Fibroblast of mammary gland (primary cell): Measurements from ENCODE around the gene SOX2.

ENCODE experiments used
- DNase-seq: peaks from one replicate; pipeline ENCODE4 v3.0.0-alpha.2; 2010; ENCODE audit warnings: low read depth
- H3K4me3 ChIP-seq: 2 replicates; pipeline ENCODE4 v1.5.1; 2011; ENCODE audit warnings: low read depth, mild to moderate bottlenecking, low read length, moderate library complexity; ENCODE audit not compliant: control insufficient read depth
- TF ChIP-seq, protein P1 (sequence below): conservative IDR thresholded peaks from 2 replicates; pipeline ENCODE4 v1.5.1; 2011; ENCODE audit warnings: low read depth, low read length, inconsistent platforms; ENCODE audit not compliant: control insufficient read depth, insufficient read depth

The SOX2 gene

DNA sequence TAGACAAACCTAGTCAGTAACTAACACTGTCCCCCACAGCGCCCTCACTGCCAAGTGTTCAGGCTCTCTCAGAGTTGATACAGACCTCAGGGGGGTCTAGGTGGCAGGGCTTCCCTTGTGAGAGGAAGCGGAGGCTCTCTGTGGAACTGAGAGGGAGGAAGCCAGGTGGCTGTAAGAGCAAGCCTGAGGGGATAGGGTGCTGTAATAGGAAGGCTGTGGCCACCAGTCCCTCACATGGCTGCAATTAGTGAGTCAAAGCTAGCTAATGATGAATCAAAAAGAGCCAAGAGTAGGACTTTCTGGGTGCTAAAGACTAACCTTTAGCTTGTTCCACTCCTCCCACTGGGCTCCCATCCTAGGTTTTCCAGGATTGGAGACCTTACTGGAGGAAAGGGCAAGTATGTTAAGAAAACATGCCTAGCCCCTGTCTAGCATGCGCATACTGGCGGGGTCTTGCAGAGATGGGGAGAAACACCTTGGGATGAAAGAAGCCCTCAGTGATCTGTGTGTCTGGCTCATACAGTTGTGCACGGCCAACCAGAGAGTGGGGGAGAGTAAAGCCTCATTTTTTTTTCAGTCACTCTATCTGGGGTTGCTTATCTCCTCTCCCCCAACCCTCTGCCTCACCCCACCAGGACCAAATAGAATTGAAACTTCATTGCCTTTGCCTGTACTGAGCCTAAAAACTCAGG, 13.3 kb upstream of the SOX2 start:
- TF ChIP-seq, protein P1, sequence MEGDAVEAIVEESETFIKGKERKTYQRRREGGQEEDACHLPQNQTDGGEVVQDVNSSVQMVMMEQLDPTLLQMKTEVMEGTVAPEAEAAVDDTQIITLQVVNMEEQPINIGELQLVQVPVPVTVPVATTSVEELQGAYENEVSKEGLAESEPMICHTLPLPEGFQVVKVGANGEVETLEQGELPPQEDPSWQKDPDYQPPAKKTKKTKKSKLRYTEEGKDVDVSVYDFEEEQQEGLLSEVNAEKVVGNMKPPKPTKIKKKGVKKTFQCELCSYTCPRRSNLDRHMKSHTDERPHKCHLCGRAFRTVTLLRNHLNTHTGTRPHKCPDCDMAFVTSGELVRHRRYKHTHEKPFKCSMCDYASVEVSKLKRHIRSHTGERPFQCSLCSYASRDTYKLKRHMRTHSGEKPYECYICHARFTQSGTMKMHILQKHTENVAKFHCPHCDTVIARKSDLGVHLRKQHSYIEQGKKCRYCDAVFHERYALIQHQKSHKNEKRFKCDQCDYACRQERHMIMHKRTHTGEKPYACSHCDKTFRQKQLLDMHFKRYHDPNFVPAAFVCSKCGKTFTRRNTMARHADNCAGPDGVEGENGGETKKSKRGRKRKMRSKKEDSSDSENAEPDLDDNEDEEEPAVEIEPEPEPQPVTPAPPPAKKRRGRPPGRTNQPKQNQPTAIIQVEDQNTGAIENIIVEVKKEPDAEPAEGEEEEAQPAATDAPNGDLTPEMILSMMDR, result no peak
- H3K4me3 ChIP-seq, result no peak overlapping the region
- peak; percentile 28 for DNase-seq

DNA sequence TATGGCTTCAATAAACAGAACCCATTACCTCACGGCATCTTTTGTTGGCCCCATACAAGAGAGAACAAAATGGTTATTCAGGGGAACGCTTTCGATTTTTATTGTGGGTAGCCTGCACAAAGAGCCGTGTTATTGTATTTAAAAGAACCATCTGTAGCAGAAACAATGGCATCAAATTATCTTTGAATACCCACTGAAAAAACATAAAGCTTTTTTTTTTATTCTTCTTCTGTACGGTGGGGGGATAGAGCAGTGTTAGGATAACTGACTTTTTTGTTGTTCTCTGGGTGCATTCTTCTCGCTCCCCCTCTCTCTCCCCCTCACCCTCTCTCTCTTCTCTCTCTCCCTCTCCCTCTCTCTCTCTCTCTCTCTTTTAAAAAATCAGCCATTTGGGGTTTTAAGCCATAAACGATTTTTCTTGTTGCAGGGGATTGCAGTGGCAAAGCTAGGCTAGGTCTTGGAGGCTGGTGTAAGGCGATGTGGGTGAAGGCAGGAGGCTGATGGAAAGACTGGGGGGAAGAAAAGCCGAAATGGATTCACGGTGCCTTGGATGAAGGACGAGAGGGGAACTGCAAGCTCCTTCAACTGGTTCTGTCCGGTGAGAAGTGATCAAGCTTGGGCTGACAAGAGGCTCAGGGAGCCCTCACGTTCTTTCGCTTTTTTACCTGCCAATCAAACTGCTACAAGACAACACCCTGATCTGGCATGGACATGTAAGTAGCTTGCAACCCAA, 12.4 kb upstream of the SOX2 start:
- TF ChIP-seq, protein P1, result no peak
- H3K4me3 ChIP-seq, result no peak overlapping the region
- no peak for DNase-seq

DNA sequence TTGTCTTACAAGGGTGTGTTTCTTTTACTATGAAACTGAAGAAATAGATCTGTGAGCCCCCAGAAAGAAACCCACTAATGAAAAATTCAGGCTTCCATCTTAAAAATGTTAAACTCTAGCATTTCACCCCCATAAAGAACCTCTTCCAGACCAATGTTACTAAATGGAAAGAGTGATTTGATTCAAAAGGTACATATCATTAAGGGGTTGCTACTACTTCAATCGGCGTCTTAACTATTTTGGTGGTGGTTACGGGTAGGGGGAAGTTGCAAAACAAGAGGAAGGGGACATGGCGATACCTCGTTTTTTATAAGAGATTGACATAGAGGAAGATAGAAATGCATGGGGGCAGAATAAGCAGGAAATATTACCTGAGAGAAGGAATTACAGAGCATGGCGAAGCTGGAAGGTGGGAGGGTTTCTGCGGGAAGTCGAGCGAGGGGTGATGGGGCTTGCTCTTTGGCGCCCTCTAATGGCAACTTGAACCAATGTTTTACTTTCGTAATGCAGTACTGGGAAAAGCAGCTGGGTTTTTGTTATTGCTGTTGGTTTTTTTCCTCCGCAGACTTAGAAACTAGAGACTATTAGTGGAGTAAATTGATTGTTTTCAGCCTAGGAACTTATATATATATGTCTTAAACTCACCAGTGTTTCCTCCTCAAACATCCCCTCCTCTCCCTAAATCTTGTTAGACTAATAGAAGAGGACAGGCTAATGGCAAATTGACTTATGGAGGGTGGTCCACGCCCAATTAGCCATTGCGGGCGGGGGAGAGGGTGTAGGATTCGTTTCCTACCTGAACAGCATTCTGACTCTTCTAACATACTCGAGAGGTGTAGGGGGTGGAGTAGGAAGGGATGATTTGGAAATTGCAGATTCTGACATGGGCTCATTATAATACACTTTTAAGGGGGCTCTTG, 11.3 kb upstream of the SOX2 start:
- TF ChIP-seq, protein P1, result peak; percentile 92
- peak; percentile 75 for DNase-seq
- no peak overlapping the region for H3K4me3 ChIP-seq

DNA sequence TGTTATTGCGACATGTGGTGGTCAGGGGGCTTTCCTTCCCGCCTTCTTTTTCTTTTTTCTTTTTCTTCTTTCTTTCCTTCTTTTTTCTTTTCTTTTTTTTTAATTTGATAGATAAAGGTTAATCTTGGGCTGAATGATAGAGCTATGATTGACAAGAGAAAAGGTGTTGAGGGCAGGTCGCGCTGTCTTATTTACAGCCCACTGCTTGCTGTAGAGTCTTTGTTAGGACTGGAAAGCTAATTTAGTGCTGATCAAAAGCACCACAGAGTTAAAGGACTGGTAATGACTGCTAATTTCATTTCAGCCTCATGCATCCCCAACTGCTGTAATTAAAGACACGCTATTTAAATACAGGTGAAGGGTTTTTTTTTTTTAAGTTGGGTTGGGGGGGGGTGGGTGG, 10.6 kb upstream of the SOX2 start:
- TF ChIP-seq, protein P1, result no peak
- DNase-seq, result no peak
- H3K4me3 ChIP-seq, result no peak overlapping the region

DNA sequence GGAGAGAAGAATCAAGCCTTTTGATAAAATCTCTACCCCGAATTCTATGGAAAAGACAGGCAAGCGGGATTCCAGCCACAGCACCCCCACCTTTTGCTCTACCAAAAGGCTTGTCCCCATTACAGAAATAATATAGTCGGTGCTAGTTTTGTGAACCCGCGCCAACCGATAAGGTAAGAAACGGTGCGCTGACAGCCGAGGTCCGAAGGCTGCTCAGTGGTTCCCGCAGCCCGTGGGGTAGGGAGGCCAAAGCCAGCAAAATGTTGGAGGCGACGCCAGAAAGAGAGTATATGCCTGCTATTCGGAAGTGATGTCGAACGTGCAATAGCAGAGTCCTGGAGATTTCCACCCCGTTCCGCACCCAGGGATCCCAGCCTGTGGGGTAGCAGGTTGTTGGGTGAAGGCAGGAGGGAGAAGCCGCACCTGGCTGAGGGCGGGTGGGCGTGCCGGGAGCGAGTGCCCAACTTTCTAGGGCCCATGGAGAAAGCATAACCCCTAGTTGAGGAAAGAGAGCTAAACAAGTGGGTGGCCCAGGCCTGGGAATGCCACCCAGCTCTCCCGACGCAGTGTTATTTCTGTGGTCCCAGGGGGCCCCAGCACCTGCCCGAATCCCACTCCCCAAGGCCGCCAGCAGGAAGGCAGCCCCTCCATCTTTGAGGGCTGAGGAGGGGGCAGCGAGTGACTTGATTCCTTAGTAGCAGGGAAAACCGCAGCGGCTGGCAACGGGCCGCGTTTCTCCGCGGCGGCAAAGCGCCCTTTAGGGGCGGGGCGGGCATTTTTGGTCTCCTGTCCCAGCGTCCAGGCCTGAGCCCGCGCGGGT, 7.9 kb upstream of the SOX2 start:
- TF ChIP-seq, protein P1, result no peak
- no peak overlapping the region for H3K4me3 ChIP-seq
- DNase-seq, result no peak
